GM12801 (cell line): ENCODE data around the gene UCKL1.

ENCODE experiments used
- TF ChIP-seq, protein P1 (sequence below): IDR thresholded peaks from one replicate; pipeline ENCODE4 v1.5.1; 2011; ENCODE audit warnings: control low read depth; ENCODE audit not compliant: insufficient read length; ENCODE audit errors: extremely low read depth

UCKL1 gene

DNA sequence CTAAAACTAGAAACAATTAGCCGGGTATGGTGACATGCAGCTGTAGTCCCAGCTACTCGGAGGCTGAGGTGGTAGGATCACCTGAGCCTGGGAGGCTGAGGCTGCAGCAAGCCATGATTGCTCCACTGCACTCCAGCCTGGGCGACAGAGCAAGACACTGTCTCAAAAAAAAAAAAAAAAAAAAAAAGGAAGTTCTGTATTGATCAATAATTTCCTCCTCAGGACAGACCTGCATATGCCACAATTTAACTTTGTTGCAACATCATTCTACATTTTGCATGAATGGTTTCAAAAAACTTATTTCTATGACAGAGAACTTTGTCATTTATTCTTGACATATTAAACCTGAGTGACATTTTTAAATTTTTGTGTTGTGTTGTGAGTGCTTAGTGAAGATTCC, 55.8 kb downstream of the UCKL1 start:
- TF ChIP-seq, protein P1, sequence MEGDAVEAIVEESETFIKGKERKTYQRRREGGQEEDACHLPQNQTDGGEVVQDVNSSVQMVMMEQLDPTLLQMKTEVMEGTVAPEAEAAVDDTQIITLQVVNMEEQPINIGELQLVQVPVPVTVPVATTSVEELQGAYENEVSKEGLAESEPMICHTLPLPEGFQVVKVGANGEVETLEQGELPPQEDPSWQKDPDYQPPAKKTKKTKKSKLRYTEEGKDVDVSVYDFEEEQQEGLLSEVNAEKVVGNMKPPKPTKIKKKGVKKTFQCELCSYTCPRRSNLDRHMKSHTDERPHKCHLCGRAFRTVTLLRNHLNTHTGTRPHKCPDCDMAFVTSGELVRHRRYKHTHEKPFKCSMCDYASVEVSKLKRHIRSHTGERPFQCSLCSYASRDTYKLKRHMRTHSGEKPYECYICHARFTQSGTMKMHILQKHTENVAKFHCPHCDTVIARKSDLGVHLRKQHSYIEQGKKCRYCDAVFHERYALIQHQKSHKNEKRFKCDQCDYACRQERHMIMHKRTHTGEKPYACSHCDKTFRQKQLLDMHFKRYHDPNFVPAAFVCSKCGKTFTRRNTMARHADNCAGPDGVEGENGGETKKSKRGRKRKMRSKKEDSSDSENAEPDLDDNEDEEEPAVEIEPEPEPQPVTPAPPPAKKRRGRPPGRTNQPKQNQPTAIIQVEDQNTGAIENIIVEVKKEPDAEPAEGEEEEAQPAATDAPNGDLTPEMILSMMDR: no peak

DNA sequence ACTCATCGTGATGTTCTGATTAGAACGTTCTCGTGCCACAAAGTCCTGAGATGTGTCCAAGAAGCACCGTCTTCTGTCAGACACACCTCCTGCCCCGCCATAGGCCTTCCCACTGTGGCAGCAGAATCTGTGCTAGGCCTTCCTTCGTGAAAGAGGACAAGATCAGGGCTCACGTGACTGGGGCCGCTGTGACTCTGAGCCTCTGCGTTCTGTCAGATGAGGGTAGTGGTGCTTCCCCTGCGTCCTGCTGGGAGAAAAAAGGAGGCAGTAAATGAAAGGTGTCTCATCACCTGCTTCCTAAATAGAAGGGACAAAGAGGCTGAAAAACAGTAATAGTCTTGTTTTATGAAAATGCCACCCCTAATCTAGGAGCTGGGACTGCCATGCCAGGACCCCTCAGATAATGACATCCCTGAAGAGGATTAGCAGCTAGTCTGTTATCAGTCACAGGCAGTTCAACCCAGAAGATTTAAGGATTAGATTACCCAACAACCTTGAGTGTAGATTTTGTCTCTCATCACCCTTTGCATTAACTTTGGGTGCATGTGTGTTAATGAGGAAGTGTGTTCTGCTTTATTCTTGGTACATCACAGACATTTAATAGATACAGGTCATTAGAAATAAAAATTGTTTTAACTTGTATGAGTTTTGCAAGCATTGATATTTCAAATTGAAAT, 57.2 kb downstream of the UCKL1 start:
- TF ChIP-seq, protein P1: no peak

DNA sequence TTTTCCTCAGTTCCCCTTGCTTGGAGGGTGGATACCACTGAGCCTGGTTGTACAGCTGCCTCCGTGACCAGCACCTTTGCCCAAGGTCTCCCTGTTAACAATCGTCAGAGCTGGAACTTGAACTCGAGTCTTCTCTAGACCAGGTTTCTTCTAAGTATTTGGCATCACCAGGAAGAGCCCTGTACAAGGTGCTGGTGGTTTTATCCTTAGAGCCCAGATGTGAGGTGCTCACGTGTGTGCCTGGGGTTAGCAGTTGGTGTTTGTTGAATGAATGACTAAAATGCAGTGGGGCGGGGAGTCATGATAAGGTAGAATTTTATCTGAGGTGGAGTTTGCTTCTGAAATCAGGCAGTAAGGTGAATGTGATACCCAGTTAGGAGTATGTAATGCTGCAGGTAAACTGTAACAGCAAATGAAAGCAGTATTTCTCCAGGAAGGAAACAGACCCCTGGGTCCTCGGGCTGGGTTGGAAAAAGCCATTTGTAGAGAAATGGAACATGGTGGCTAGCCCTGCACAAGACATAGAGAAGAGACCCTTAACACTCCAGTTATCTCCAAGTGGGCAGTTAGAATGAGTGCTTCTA, 58.1 kb downstream of the UCKL1 start:
- TF ChIP-seq, protein P1: no peak

DNA sequence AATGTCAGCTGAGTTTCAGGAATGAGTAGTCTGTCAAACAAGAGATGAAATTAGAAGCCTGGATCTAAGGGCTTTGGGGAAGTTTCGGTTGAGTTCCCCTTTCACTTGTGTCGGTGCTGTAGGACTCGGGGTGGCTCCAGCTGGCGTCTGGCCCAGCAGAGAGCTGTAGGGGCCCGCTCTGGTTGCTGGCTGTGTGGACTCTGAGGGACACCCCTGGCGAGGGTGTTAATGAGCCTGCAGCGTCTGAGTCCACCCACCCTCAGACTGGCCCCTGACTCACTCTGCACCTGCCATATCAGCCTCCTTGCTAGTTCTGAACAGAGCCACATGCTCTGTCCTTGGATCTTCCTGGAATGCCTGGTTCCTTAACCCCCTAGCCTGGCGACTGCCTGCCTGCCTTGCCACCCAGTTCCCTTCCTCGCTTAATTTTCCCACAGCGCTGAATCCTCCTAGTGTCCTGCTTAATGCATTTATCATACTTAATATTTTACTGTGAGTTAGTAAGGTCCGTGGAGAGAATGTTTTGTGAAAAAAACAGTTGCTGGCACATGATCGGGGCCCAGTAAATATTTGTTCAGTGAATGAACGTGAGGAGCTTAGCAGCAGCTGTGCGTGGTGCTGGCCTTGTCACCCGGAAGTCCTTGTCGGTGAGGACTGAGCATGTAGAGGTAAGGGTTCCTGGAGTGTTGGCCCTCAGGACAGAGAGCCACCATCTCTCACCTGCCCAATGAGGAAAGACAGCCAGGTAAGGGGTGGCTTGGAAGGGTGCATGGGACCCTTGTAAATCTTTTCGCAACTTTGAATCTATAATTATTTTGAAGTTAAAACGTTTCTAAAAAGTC, 59.7 kb downstream of the UCKL1 start:
- TF ChIP-seq, protein P1: no peak

DNA sequence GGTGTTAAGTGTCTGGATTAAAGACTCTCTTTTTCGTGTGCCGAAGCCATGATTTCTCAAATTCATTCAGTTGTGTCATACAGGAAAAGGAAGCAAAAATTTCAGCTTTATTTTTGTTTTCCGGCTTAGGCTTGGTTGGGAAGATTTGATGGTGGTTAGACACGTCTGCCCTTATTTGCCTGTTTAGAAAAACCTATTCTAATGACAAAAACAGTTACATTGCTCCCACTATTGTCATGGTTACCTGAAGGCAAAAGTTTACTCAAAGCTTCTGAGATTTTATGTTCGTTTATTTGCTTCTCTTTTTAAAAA, 60.3 kb downstream of the UCKL1 start:
- TF ChIP-seq, protein P1: no peak

DNA sequence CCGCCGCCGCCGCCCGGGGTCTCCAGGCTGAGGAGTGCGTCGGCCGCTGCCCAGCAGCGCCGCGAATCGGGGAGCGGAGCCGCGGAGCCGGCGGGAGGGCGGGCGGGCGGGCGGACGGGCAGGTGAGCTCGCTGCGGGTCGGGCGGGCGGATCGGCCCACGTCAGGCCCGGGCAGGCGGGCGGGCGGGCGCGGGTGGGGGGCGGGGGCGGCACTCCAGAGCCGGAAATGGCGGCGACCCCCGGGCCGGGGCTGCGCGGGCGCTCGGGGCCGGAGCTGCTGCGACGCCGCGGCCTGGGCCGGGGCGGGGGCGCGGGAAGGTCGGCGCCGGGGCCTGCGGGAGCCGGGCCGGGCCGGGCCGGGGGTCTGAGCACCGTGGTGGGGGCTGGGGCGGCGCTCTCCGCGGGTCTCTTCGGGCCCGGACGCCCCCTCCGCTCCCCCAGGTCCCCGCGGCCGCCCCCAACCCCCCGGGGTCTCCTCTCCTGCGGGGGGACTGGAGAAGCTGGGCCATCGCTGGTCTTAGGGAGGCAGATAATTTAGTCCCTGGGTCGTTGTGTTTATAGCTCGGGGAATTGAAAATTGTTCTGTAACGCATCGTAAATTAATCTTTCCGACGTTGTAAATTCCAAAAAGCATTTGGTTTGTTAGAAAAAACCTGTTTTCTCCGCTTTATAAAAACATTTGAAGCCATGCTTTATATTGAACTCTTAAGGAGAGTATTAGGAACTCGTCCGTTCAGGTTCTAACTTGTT, 60.8 kb downstream of the UCKL1 start:
- TF ChIP-seq, protein P1: no peak
